HTR-8/SVneo (cell line): ENCODE data around the gene TGDS.
A peak's percentile ranks its signal among the peaks of the same experiment; 100 is the strongest.

Experiments used
- DNase-seq: peaks from one replicate; pipeline ENCODE4 v3.0.0; 2011; ENCODE audit warnings: low spot score, mixed read lengths; ENCODE audit not compliant: insufficient read length
- FAIRE-seq: peaks from 2 replicates; lab custom pipeline; 2011; peaks lifted over from hg19 to GRCh38; lab: Jason Lieb, UNC

Gene TGDS

GRCh38 chr13:94601446-94602431, 5.8 kb upstream of the TGDS start, which contains the start of gene GPR180:
TSS of gene GPR180 (plus strand) at chr13:94601857. CDS start at chr13:94601928, 71 bp downstream.
- FAIRE-seq (no peak), DNase-seq (peak; percentile 93)

GRCh38 chr13:94599877-94600276, 3.9 kb upstream of the TGDS start:
- no peak for FAIRE-seq
- no peak for DNase-seq

- FAIRE-seq (no peak), DNase-seq (no peak)
These were observed 2.3 kb upstream of the TGDS start for GRCh38 chr13:94598281-94598680.

GRCh38 chr13:94596575-94596971, 621 bp upstream of the TGDS start:
- no peak for FAIRE-seq
- no peak for DNase-seq

- DNase-seq: no peak
- no peak for FAIRE-seq
These were observed 677 bp downstream of the TGDS start for GRCh38 chr13:94595001-94595949.

- no peak for DNase-seq
- no peak for FAIRE-seq
These were observed 5.2 kb downstream of the TGDS start for GRCh38 chr13:94590744-94591143.

- DNase-seq (no peak), FAIRE-seq (no peak)
These were observed 7.4 kb downstream of the TGDS start for GRCh38 chr13:94588541-94588940.

- FAIRE-seq: no peak
These were observed 9.6 kb downstream of the TGDS start for GRCh38 chr13:94586371-94586770.

GRCh38 chr13:94585543-94586101, 10.3 kb downstream of the TGDS start:
- DNase-seq: no peak
- FAIRE-seq: no peak

More at GRCh38 chr13:94586371-94586770, 9.6 kb downstream of the TGDS start:
- no peak for DNase-seq

- FAIRE-seq: no peak
These were observed 12.0 kb downstream of the TGDS start for GRCh38 chr13:94583926-94584325.

GRCh38 chr13:94579063-94579462, 16.9 kb downstream of the TGDS start:
- no peak for FAIRE-seq
- DNase-seq: no peak

More at GRCh38 chr13:94583926-94584325, 12.0 kb downstream of the TGDS start:
- no peak for DNase-seq

- FAIRE-seq (no peak), DNase-seq (no peak)
These were observed 26.3 kb downstream of the TGDS start for GRCh38 chr13:94569615-94570014.

- no peak for FAIRE-seq
- DNase-seq: no peak
These were observed 27.5 kb downstream of the TGDS start for GRCh38 chr13:94568443-94568842.

GRCh38 chr13:94567581-94567980, 28.4 kb downstream of the TGDS start:
- FAIRE-seq (no peak), DNase-seq (no peak)

- DNase-seq: no peak
These were observed 34.8 kb downstream of the TGDS start for GRCh38 chr13:94561126-94561525.

GRCh38 chr13:94560116-94560515, 35.8 kb downstream of the TGDS start:
- FAIRE-seq (no peak), DNase-seq (no peak)

More at GRCh38 chr13:94561126-94561525, 34.8 kb downstream of the TGDS start:
- FAIRE-seq: no peak

GRCh38 chr13:94559222-94559795, 36.6 kb downstream of the TGDS start:
- FAIRE-seq: no peak

GRCh38 chr13:94558716-94559115, 37.2 kb downstream of the TGDS start:
- FAIRE-seq (no peak), DNase-seq (no peak)

More at GRCh38 chr13:94559222-94559795, 36.6 kb downstream of the TGDS start:
- no peak for DNase-seq

GRCh38 chr13:94557684-94558235, 38.2 kb downstream of the TGDS start:
- FAIRE-seq (no peak), DNase-seq (no peak)
